H1 (cell line): ENCODE results near the gene TMEM52B. TPM values are rescaled to one million over a fixed set of nuclear protein-coding genes. Genes with fewer than 3 reads are reported as not detected.

Experiments used
- CEBPB ChIP-seq: IDR thresholded peaks from 2 replicates; pipeline ENCODE4 v1.6.1; 2012; ENCODE audit warnings: low read depth, low read length
- CREB1 ChIP-seq: IDR thresholded peaks from 2 replicates; pipeline ENCODE4 v1.6.1; 2012; ENCODE audit warnings: inconsistent platforms
- EP300 ChIP-seq, 2 experiments: IDR thresholded peaks; 1 replicate in 1 of 2; 2 replicates in 1 of 2; pipeline ENCODE4 v1.6.1; 2011 to 2012; ENCODE audit warnings: low read depth in 2 of 2, low read length in 2 of 2, mild to moderate bottlenecking in 2 of 2, borderline replicate concordance in 1 of 2, inconsistent platforms in 1 of 2, moderate library complexity in 1 of 2
- RAD21 ChIP-seq, 2 experiments: IDR thresholded peaks in 1 of 2; conservative IDR thresholded peaks in 1 of 2; 2 replicates each; pipeline ENCODE4 v1.6.1; 2011; ENCODE audit warnings: low read depth in 2 of 2, low read length in 2 of 2, improper control_type of control experiment in 1 of 2, inconsistent platforms in 1 of 2, mild to moderate bottlenecking in 1 of 2, moderate library complexity in 1 of 2
- SIRT6 ChIP-seq: IDR thresholded peaks from one replicate; pipeline ENCODE4 v1.7.1; 2012; ENCODE audit warnings: low read length, inconsistent platforms
- TAF7 ChIP-seq: optimal IDR thresholded peaks from 2 replicates; pipeline ENCODE3; 2011; ENCODE audit warnings: low read depth, mild to moderate bottlenecking, inconsistent platforms, low read length, moderate library complexity, borderline replicate concordance
- polyA plus RNA-seq, 7 experiments: library from polyadenylated mRNA; depleted of rRNA in 3 of 7; stranded (reverse) in 5 of 7; unstranded in 2 of 7; fragments of >200 nt in 5 of 7; fragments of 200-250 nt in 2 of 7; gene quantifications; 1 replicate in 5 of 7; 2 replicates in 1 of 7; 4 replicates in 1 of 7; pipeline versions ENCODE4 v1.2.1 to v1.2.3, GENCODE V29; 2011 to 2013; ENCODE audit warnings: missing spikeins in 2 of 7, mixed read lengths in 2 of 7
- total RNA-seq: library from RNA; stranded (reverse); fragmentation: NEBNext Ultra II Directional; extraction: Animal tissue kit (Norgen Biotek cat#: 25700); gene quantifications from 2 replicates; pipeline ENCODE4 v1.2.1, GENCODE V29; 2021
- TF ChIP-seq, protein P1 (sequence below): IDR thresholded peaks from 2 replicates; pipeline ENCODE4 v1.6.1; 2011; ENCODE audit warnings: low read depth, mild to moderate bottlenecking, low read length; ENCODE audit not compliant: insufficient read depth
- TF ChIP-seq, protein P2 (sequence below): IDR thresholded peaks from 2 replicates; pipeline ENCODE4 v1.6.1; 2012; ENCODE audit warnings: low read length, inconsistent platforms

TMEM52B gene
- total and polyA plus RNA-seq, 2 of the 8 experiments (the other 6 are each of a cell fraction or from before 2014, with no cell fraction given): not detected

DNA sequence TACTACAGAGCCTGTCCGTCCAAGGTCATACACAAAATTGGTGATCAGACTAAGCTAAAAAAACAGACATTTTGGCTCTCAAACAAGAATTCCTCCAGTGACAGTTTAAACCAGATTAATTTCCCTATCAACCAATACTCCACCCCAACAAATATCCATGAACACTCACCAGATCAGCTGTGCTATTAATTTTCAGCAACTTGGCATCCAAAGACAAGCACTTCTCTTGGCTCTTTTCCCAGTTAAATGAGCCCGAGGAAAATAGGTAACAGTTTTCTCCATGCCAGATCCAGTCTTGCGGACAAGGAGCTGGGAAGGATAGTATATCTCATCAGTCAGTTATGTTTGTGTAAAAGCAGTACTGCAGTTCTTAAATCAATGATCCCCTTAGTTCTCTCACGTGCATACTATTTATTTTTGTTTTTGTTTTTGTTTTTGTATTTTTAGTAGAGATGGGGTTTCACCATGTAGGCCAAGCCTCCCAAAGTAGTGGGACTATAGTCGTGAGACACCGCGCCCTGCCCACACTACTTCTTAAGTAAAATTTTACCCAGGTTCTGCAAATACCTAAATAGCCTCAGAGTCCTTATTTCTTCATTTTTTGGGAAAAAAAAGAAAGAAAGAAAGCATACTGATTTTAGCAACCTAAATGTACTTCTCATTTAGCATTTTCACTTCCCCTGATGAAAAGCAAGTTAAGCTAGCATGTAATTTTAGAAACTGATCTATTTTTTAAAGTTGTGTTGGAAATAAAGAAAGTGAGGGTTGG is 18.0 kb upstream of the TMEM52B start (continued):
- TF ChIP-seq RAD21 (IDR thresholded peaks at IDR 0.05 in 1 of 2, conservative IDR thresholded peaks at IDR 0.05 in 1 of 2; ENCODE audit: low read depth in 2 of 2, low read length in 2 of 2): no peak
- no peak for TF ChIP-seq CREB1
- no peak for TF ChIP-seq SIRT6
- TF ChIP-seq, protein P1, sequence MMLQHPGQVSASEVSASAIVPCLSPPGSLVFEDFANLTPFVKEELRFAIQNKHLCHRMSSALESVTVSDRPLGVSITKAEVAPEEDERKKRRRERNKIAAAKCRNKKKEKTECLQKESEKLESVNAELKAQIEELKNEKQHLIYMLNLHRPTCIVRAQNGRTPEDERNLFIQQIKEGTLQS: no peak
- TF ChIP-seq EP300 (IDR thresholded peaks at IDR 0.05; ENCODE audit: borderline replicate concordance in 1 of 2, low read depth in 2 of 2, low read length in 2 of 2): no peak
- TF ChIP-seq CEBPB: no peak
- TF ChIP-seq, protein P2, sequence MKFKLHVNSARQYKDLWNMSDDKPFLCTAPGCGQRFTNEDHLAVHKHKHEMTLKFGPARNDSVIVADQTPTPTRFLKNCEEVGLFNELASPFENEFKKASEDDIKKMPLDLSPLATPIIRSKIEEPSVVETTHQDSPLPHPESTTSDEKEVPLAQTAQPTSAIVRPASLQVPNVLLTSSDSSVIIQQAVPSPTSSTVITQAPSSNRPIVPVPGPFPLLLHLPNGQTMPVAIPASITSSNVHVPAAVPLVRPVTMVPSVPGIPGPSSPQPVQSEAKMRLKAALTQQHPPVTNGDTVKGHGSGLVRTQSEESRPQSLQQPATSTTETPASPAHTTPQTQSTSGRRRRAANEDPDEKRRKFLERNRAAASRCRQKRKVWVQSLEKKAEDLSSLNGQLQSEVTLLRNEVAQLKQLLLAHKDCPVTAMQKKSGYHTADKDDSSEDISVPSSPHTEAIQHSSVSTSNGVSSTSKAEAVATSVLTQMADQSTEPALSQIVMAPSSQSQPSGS: no peak
- no peak for TF ChIP-seq TAF7
